ENCODE results near the gene FZD2.

Gene FZD2

DNA sequence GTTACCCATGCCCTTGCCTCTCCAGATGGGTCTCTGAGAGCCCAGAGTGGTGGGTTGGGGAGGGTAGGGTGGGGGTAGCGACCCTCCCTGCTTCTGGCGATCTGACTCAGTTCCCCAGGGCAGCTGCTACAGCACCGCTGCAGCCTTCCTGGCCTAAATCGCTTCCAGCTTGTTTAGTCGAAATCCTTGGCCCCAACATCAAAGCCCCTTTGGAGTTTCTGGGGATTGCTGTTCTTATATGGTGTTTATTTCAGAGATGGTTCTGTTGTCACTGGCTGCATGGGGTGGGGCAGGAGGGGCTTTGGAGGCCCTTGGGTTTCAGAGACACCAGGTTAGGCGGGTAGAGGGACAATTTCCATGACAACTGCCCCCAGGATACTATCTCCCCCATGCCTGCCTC lies 35.9 kb downstream of the FZD2 start:
- Histone ChIP-seq H3K9me3 (ENCODE audit: control insufficient read depth in 5 of 5, low read length in 5 of 5) (no peaks in the 10 kb centered on the region), H3K27ac (ENCODE audit: low read depth, low read length) (no peak overlapping the region), H3K4me3 (ENCODE audit: low read depth in 1 of 5, low read length in 5 of 5) (no peak overlapping the region), H3K27me3 (ENCODE audit: control insufficient read depth in 5 of 5, insufficient read depth in 4 of 5, low read length in 5 of 5) (peaks cover 0 to 8% (median 0%) of the 10 kb centered on the region in 5 donors), H3K36me3 (ENCODE audit: control insufficient read depth in 5 of 5, insufficient read depth in 5 of 5, low read length in 5 of 5) (no peaks in the 10 kb centered on the region), H3K4me1 (ENCODE audit: control insufficient read depth in 5 of 5, insufficient read depth in 5 of 5, low read length in 5 of 5) (peaks cover 0 to 7% (median 5%) of the 10 kb centered on the region in 5 donors), H3K9ac (ENCODE audit: low read length in 5 of 5) (no peak overlapping the region)

DNA sequence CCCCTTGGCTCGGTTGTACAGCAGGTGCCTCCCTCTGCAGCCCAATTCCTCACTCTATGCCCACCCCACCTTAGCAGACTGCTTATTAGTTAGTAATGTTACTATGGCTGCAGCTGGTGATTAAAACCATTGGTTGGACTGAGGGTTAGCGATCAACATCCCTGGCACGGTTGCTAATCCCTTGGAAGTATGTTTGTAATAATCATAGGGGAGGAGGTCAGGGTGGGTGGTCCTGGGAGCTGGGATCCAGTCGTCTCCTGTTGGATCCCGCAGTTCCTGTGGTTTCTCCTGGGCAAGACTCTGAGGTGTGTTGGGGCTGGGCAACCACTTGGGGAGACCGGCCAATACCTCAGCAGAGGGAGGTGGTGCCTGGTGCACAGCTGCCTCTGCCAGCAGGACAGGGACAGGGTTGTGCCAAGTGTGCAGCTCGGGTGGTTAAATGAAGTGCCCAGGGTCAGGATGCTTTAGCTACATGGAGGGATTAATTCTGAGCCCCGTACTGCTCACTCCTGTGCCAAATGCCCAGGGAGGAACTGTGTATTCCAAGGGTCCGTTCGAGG lies 38.0 kb downstream of the FZD2 start:
- no peak overlapping the region for H3K9ac ChIP-seq (ENCODE audit: low read length in 5 of 5)
- H3K9me3 ChIP-seq (ENCODE audit: control insufficient read depth in 5 of 5, low read length in 5 of 5), result no peaks in the 10 kb centered on the region
- H3K27me3 ChIP-seq (ENCODE audit: control insufficient read depth in 5 of 5, insufficient read depth in 4 of 5, low read length in 5 of 5), result peaks cover 0 to 8% (median 0%) of the 10 kb centered on the region in 5 donors

GRCh38 chr17:44598329-44598728 lies 41.0 kb downstream of the FZD2 start:
- peaks cover 0 to 10% (median 0%) of the 10 kb centered on the region in 5 donors for H3K27me3 ChIP-seq (ENCODE audit: control insufficient read depth in 5 of 5, insufficient read depth in 4 of 5, low read length in 5 of 5)
- no peaks in the 10 kb centered on the region for H3K36me3 ChIP-seq (ENCODE audit: control insufficient read depth in 5 of 5, insufficient read depth in 5 of 5, low read length in 5 of 5)
- no peaks in the 10 kb centered on the region for H3K9me3 ChIP-seq (ENCODE audit: control insufficient read depth in 5 of 5, low read length in 5 of 5)
- H3K27ac ChIP-seq (ENCODE audit: low read depth, low read length), result no peak overlapping the region
- H3K4me3 ChIP-seq (ENCODE audit: low read depth in 1 of 5, low read length in 5 of 5), result no peak overlapping the region
- H3K9ac ChIP-seq (ENCODE audit: low read length in 5 of 5), result no peak overlapping the region
- H3K4me1 ChIP-seq (ENCODE audit: control insufficient read depth in 5 of 5, insufficient read depth in 5 of 5, low read length in 5 of 5), result peaks cover 6 to 39% (median 24%) of the 10 kb centered on the region in 5 donors

More for the DNA sequence above, 38.0 kb downstream of the FZD2 start:
- Histone ChIP-seq H3K36me3 (ENCODE audit: control insufficient read depth in 5 of 5, insufficient read depth in 5 of 5, low read length in 5 of 5) (no peaks in the 10 kb centered on the region), H3K27ac (ENCODE audit: low read depth, low read length) (no peak overlapping the region), H3K4me1 (ENCODE audit: control insufficient read depth in 5 of 5, insufficient read depth in 5 of 5, low read length in 5 of 5) (peaks cover 6 to 26% (median 23%) of the 10 kb centered on the region in 5 donors), H3K4me3 (ENCODE audit: low read depth in 1 of 5, low read length in 5 of 5) (no peak overlapping the region)

DNA sequence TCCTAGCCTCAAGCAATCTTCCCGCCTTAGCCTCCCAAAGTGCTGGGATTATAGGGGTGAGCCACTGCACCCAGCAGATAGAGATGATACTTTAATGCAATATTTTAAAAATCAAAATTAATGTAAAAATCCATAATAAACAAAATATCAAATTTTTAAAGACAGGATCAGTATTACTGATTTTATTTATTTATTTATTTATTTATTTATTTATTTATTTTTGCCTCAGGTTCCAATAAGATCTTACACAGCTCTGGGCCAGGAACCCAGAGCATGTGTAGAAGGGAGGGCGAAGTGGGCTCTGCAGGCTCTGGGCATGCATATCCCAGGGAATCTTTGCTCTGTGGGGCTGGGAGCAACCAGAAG lies 41.6 kb downstream of the FZD2 start:
- Histone ChIP-seq H3K4me1 (ENCODE audit: control insufficient read depth in 5 of 5, insufficient read depth in 5 of 5, low read length in 5 of 5) (peaks cover 6 to 39% (median 24%) of the 10 kb centered on the region in 5 donors), H3K9ac (ENCODE audit: low read length in 5 of 5) (no peak overlapping the region), H3K27me3 (ENCODE audit: control insufficient read depth in 5 of 5, insufficient read depth in 4 of 5, low read length in 5 of 5) (peaks cover 0 to 10% (median 0%) of the 10 kb centered on the region in 5 donors), H3K36me3 (ENCODE audit: control insufficient read depth in 5 of 5, insufficient read depth in 5 of 5, low read length in 5 of 5) (no peaks in the 10 kb centered on the region), H3K4me3 (ENCODE audit: low read depth in 1 of 5, low read length in 5 of 5) (no peak overlapping the region), H3K27ac (ENCODE audit: low read depth, low read length) (peak overlapping the region; percentile 60), H3K9me3 (ENCODE audit: control insufficient read depth in 5 of 5, low read length in 5 of 5) (no peaks in the 10 kb centered on the region)

- Histone ChIP-seq H3K27me3 (ENCODE audit: control insufficient read depth in 5 of 5, insufficient read depth in 4 of 5, low read length in 5 of 5) (peaks cover 0 to 10% (median 0%) of the 10 kb centered on the region in 5 donors), H3K36me3 (ENCODE audit: control insufficient read depth in 5 of 5, insufficient read depth in 5 of 5, low read length in 5 of 5) (no peaks in the 10 kb centered on the region), H3K4me3 (ENCODE audit: low read depth in 1 of 5, low read length in 5 of 5) (peak overlapping the region in 1 of 5 donors; percentile 19), H3K4me1 (ENCODE audit: control insufficient read depth in 5 of 5, insufficient read depth in 5 of 5, low read length in 5 of 5) (peaks cover 6 to 39% (median 24%) of the 10 kb centered on the region in 5 donors), H3K27ac (ENCODE audit: low read depth, low read length) (peak overlapping the region; percentile 81), H3K9ac (ENCODE audit: low read length in 5 of 5) (peak overlapping the region in 2 of 5 donors; percentile 1 to 30), H3K9me3 (ENCODE audit: control insufficient read depth in 5 of 5, low read length in 5 of 5) (no peaks in the 10 kb centered on the region)
Measured at GRCh38 chr17:44599298-44600175, 42.3 kb downstream of the FZD2 start.

DNA sequence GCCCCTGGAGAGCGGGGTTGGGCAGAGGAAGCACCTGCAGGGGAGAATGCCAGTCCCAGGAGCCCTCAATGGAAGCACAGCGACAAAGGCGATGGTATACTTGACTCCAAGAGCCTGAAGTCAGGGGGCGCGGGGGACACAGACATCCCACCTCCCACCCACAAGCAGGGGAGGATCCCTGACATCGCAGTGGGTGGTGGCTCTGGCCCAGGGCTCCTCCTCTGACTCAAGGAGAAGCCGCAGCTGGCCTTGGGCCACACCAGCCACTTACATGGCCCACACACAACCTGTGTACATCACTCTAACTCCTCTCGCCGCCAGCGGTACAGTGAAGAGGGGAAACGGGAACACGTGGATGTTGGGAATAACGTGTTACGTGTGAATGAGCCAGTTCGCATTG lies 44.3 kb downstream of the FZD2 start:
- Histone ChIP-seq H3K27me3 (ENCODE audit: control insufficient read depth in 5 of 5, insufficient read depth in 4 of 5, low read length in 5 of 5) (peaks cover 0 to 2% (median 0%) of the 10 kb centered on the region in 5 donors), H3K36me3 (ENCODE audit: control insufficient read depth in 5 of 5, insufficient read depth in 5 of 5, low read length in 5 of 5) (no peaks in the 10 kb centered on the region), H3K4me1 (ENCODE audit: control insufficient read depth in 5 of 5, insufficient read depth in 5 of 5, low read length in 5 of 5) (peaks cover 6 to 39% (median 19%) of the 10 kb centered on the region in 5 donors), H3K9me3 (ENCODE audit: control insufficient read depth in 5 of 5, low read length in 5 of 5) (no peaks in the 10 kb centered on the region), H3K4me3 (ENCODE audit: low read depth in 1 of 5, low read length in 5 of 5) (no peak overlapping the region), H3K9ac (ENCODE audit: low read length in 5 of 5) (no peak overlapping the region), H3K27ac (ENCODE audit: low read depth, low read length) (no peak overlapping the region)

DNA sequence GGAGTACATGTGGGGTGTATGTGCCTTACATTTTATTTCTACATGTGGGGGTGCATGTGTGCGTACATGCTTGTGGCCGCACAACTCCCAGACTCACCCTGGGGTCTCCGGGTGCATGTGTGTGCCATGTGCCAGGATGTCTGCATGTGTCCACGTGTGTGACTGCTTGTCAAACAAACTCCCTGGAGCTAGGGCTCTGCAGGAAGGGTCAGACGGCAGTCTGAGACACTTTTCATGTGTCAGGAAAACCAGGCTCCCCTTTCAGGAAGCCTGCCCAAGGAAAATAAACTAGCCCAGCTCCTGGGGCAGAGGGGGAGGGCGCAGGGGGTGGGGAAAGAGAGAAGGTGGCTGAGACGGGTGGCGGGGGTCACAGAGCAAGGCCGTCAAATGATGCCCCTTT lies 44.7 kb downstream of the FZD2 start:
- peaks cover 6 to 39% (median 19%) of the 10 kb centered on the region in 5 donors for H3K4me1 ChIP-seq (ENCODE audit: control insufficient read depth in 5 of 5, insufficient read depth in 5 of 5, low read length in 5 of 5)
- H3K27ac ChIP-seq (ENCODE audit: low read depth, low read length), result no peak overlapping the region
- no peaks in the 10 kb centered on the region for H3K9me3 ChIP-seq (ENCODE audit: control insufficient read depth in 5 of 5, low read length in 5 of 5)
- peaks cover 0 to 2% (median 0%) of the 10 kb centered on the region in 5 donors for H3K27me3 ChIP-seq (ENCODE audit: control insufficient read depth in 5 of 5, insufficient read depth in 4 of 5, low read length in 5 of 5)
- H3K9ac ChIP-seq (ENCODE audit: low read length in 5 of 5), result no peak overlapping the region
- no peaks in the 10 kb centered on the region for H3K36me3 ChIP-seq (ENCODE audit: control insufficient read depth in 5 of 5, insufficient read depth in 5 of 5, low read length in 5 of 5)
- no peak overlapping the region for H3K4me3 ChIP-seq (ENCODE audit: low read depth in 1 of 5, low read length in 5 of 5)

- Histone ChIP-seq H3K9me3 (ENCODE audit: control insufficient read depth in 5 of 5, low read length in 5 of 5) (no peaks in the 10 kb centered on the region), H3K27me3 (ENCODE audit: control insufficient read depth in 5 of 5, insufficient read depth in 4 of 5, low read length in 5 of 5) (peaks cover 0 to 2% (median 0%) of the 10 kb centered on the region in 5 donors), H3K4me1 (ENCODE audit: control insufficient read depth in 5 of 5, insufficient read depth in 5 of 5, low read length in 5 of 5) (peaks cover 6 to 39% (median 19%) of the 10 kb centered on the region in 5 donors), H3K27ac (ENCODE audit: low read depth, low read length) (no peak overlapping the region), H3K4me3 (ENCODE audit: low read depth in 1 of 5, low read length in 5 of 5) (no peak overlapping the region), H3K9ac (ENCODE audit: low read length in 5 of 5) (no peak overlapping the region), H3K36me3 (ENCODE audit: control insufficient read depth in 5 of 5, insufficient read depth in 5 of 5, low read length in 5 of 5) (no peaks in the 10 kb centered on the region)
Measured at GRCh38 chr17:44602390-44602789, 45.1 kb downstream of the FZD2 start.

GRCh38 chr17:44602970-44603369 lies 45.7 kb downstream of the FZD2 start:
- H3K27ac ChIP-seq (ENCODE audit: low read depth, low read length), result no peak overlapping the region
- H3K36me3 ChIP-seq (ENCODE audit: control insufficient read depth in 5 of 5, insufficient read depth in 5 of 5, low read length in 5 of 5), result no peaks in the 10 kb centered on the region
- H3K9me3 ChIP-seq (ENCODE audit: control insufficient read depth in 5 of 5, low read length in 5 of 5), result no peaks in the 10 kb centered on the region
- H3K9ac ChIP-seq (ENCODE audit: low read length in 5 of 5), result no peak overlapping the region
- H3K27me3 ChIP-seq (ENCODE audit: control insufficient read depth in 5 of 5, insufficient read depth in 4 of 5, low read length in 5 of 5), result peaks cover 0 to 2% (median 0%) of the 10 kb centered on the region in 5 donors
- peaks cover 6 to 41% (median 25%) of the 10 kb centered on the region in 5 donors for H3K4me1 ChIP-seq (ENCODE audit: control insufficient read depth in 5 of 5, insufficient read depth in 5 of 5, low read length in 5 of 5)
- H3K4me3 ChIP-seq (ENCODE audit: low read depth in 1 of 5, low read length in 5 of 5), result no peak overlapping the region

DNA sequence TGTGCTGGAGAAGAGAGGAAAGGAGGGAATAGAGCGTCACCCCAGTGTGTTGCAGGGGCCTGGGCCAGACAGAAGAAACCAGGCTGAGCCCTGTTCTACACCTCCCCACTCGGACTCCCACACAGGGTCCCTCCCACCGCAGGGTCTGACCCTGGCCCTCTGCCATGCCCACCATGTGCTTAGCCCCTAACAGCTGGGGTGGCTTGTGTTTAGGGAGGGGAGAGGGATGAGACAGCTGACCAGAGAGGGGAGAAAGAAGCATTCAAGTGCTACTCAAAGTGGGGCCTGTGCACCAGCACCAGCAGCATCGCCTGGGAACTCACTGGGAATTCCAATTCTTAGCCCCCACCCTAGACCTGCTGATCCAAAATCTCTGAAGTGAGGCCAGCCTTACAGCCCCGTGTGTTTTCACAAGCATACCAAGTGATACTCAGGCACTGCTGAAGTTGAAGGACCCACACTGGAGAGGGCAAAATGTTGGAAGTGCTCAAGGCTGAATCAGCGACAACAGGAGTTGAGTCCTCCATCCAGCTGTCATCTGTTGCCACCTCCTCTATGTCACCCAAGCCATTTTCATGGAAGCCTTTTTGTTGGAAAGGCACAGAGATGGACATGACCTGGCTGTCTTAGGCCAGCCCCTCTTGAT lies 47.0 kb downstream of the FZD2 start:
- H3K9ac ChIP-seq (ENCODE audit: low read length in 5 of 5), result no peak overlapping the region
- no peak overlapping the region for H3K27ac ChIP-seq (ENCODE audit: low read depth, low read length)
- no peak overlapping the region for H3K4me3 ChIP-seq (ENCODE audit: low read depth in 1 of 5, low read length in 5 of 5)
- peaks cover 0 to 2% (median 0%) of the 10 kb centered on the region in 5 donors for H3K27me3 ChIP-seq (ENCODE audit: control insufficient read depth in 5 of 5, insufficient read depth in 4 of 5, low read length in 5 of 5)
- H3K4me1 ChIP-seq (ENCODE audit: control insufficient read depth in 5 of 5, insufficient read depth in 5 of 5, low read length in 5 of 5), result peaks cover 4 to 42% (median 21%) of the 10 kb centered on the region in 5 donors
- no peaks in the 10 kb centered on the region for H3K9me3 ChIP-seq (ENCODE audit: control insufficient read depth in 5 of 5, low read length in 5 of 5)
- H3K36me3 ChIP-seq (ENCODE audit: control insufficient read depth in 5 of 5, insufficient read depth in 5 of 5, low read length in 5 of 5), result no peaks in the 10 kb centered on the region

All from subcutaneous abdominal adipose tissue (tissue), 5 donors.